ENCODE results near the gene TPPP.

GRCh38 chr5:635306-636055, 57.7 kb downstream of the TPPP start:
- TF ChIP-seq REST (IDR thresholded peaks at IDR 0.05; ENCODE audit: low read depth): no peak
- no peak for TF ChIP-seq CTCF (IDR thresholded peaks at IDR 0.05 in 2 of 3, conservative IDR thresholded peaks at IDR 0.05 in 1 of 3; ENCODE audit: borderline replicate concordance in 1 of 3, insufficient read depth in 1 of 3, low read depth in 2 of 3, low read length in 2 of 3)
- no peak for TF ChIP-seq POLR2A (IDR thresholded peaks at IDR 0.05; ENCODE audit: borderline replicate concordance, extremely low read depth, insufficient read depth, insufficient read length)
- TF ChIP-seq EZH2 (IDR thresholded peaks at IDR 0.05): no peak
- no peak for TF ChIP-seq YY1 (IDR thresholded peaks at IDR 0.05; ENCODE audit: extremely low read depth, insufficient replicate concordance, low read depth, low read length)
- no peak for TF ChIP-seq ATF3 (IDR thresholded peaks at IDR 0.05)
- TF ChIP-seq TCF7L2 (IDR thresholded peaks at IDR 0.05; ENCODE audit: borderline replicate concordance, extremely low read depth, insufficient read depth, insufficient read length): no peak
- no peak for TF ChIP-seq ZBTB33 (IDR thresholded peaks at IDR 0.05; ENCODE audit: extremely low read depth, insufficient replicate concordance, low read length)
- TF ChIP-seq SIN3A (IDR thresholded peaks at IDR 0.05; ENCODE audit: low read depth): no peak
- no peak for TF ChIP-seq POLR2AphosphoS5 (IDR thresholded peaks at IDR 0.05; ENCODE audit: low read depth, low read length)
- TF ChIP-seq MAX (IDR thresholded peaks at IDR 0.05): no peak
- TF ChIP-seq EZH2phosphoT487 (IDR thresholded peaks at IDR 0.05; ENCODE audit: borderline replicate concordance): no peak
